Right hindlimb (tissue), 1 donor: ENCODE measurements around the gene STX11.
"Not testable (repeated sequence)": the region's sequence is repeated elsewhere in the genome, so short reads cannot be mapped to it uniquely, and the experiment has no call there.

Experiments
- DNase-seq: peaks from one replicate; pipeline ENCODE4 v3.0.0-alpha.2; 2018

Gene STX11

GRCh38 chr6:144177726-144178125 is 27.4 kb downstream of the STX11 start:
- no peak for DNase-seq

- no peak for DNase-seq
Observed at GRCh38 chr6:144178323-144178722, 28.0 kb downstream of the STX11 start.

GRCh38 chr6:144179237-144179636 is 28.9 kb downstream of the STX11 start:
- no peak for DNase-seq

- no peak for DNase-seq
Observed at GRCh38 chr6:144179828-144180227, 29.5 kb downstream of the STX11 start.

GRCh38 chr6:144180354-144180753 is 30.0 kb downstream of the STX11 start:
- not testable (repeated sequence) for DNase-seq

- DNase-seq = no peak
Observed at GRCh38 chr6:144181639-144182038, 31.3 kb downstream of the STX11 start.

GRCh38 chr6:144184186-144184585 is 33.9 kb downstream of the STX11 start:
- not testable (repeated sequence) for DNase-seq

- no peak for DNase-seq
Observed at GRCh38 chr6:144185133-144185836, 35.0 kb downstream of the STX11 start.

- DNase-seq = no peak
Observed at GRCh38 chr6:144186817-144187625, 36.7 kb downstream of the STX11 start.

- no peak for DNase-seq
Observed at GRCh38 chr6:144189351-144189750, 39.0 kb downstream of the STX11 start.

GRCh38 chr6:144190080-144190479 is 39.8 kb downstream of the STX11 start:
- no peak for DNase-seq

GRCh38 chr6:144190593-144190992 is 40.3 kb downstream of the STX11 start:
- peak; percentile 56 for DNase-seq

- no peak for DNase-seq
Observed at GRCh38 chr6:144193181-144193580, 42.9 kb downstream of the STX11 start.

- no peak for DNase-seq
Observed at GRCh38 chr6:144194293-144194810, 44.0 kb downstream of the STX11 start.

- DNase-seq = no peak
Observed at GRCh38 chr6:144195671-144196270, 45.5 kb downstream of the STX11 start.

- no peak for DNase-seq
Observed at GRCh38 chr6:144197919-144198318, 47.6 kb downstream of the STX11 start.

- DNase-seq = no peak
Observed at GRCh38 chr6:144202879-144203468, 52.7 kb downstream of the STX11 start.

- DNase-seq = no peak
Observed at GRCh38 chr6:144211160-144211559, 60.8 kb downstream of the STX11 start.

GRCh38 chr6:144213315-144213714 is 63.0 kb downstream of the STX11 start:
- DNase-seq = no peak

- DNase-seq = no peak
Observed at GRCh38 chr6:144214029-144214428, 63.7 kb downstream of the STX11 start.

GRCh38 chr6:144214622-144215401 is 64.5 kb downstream of the STX11 start:
- no peak for DNase-seq

- DNase-seq = peak; percentile 53
Observed at GRCh38 chr6:144215402-144215931, 65.2 kb downstream of the STX11 start.
